GM21381 (cell line): ENCODE results near the gene CACNA1F.
"Not testable (repeated sequence)": the region's sequence is repeated elsewhere in the genome, so short reads cannot be mapped to it uniquely, and the experiment has no call there.

ENCODE experiments used
- ATAC-seq: cut with Tn5 transposase; IDR thresholded peaks from one replicate; pipeline ENCODE4 v1.9.1; 2021; ENCODE audit warnings: mild to moderate bottlenecking, moderate library complexity; ENCODE audit not compliant: unreplicated experiment

Gene CACNA1F

DNA sequence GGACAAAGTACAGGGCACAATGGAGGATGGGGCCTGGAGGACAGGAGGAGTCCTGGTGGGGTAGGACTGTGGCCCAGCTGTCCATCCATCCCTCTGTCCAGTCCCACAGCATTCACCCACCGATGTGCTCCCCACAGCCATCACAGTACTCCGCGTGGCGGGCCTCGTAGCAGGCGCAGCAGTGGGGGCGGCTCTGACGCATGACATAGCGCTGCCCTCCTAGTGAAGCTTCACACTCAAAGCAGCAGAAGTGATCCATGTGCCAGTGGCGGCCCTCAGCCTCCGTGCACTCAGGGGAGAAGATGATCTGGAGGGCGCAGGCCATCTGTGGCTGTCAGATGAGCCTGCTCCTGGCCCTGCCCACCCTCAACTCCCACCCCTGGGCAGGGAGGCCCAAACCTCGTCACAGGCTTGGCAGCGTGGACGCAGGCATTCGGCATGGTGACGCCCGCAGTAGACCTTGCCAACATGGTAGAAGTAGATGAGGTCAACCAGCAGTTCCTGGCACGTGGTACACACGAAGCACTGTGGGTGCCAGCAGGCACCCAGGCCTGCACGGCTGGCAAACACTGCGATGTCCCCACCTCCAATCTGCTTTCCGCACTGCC is 55.2 kb downstream of the CACNA1F start:
- ATAC-seq = no peak

- ATAC-seq = no peak
These were observed 55.8 kb downstream of the CACNA1F start for GRCh38 chrX:49177338-49177833.

- ATAC-seq = no peak
These were observed 56.5 kb downstream of the CACNA1F start for GRCh38 chrX:49176421-49177326.

GRCh38 chrX:49175435-49176274 is 57.5 kb downstream of the CACNA1F start:
- no peak for ATAC-seq

DNA sequence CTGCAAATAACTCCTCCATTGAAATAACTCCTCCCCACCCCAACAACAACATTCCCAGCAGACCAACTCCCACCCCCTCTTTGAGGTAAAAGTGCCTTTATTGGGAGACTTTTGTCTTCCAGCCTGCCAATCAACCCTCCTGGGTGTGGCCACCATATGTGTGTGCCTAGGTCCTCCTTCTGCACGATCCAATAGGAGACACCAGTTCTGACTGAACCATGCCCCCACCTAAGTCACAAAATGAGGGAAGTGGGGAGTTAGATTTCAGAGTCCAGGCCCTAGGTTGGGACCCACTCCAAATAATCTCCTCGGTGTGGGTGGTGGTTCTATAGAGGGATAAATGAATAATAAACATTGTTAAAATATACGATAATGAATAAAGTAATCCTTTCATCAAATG is 58.4 kb downstream of the CACNA1F start:
- no peak for ATAC-seq

- ATAC-seq = not testable (repeated sequence)
These were observed 59.6 kb downstream of the CACNA1F start for GRCh38 chrX:49173544-49173943.

- peak; percentile 79 for ATAC-seq
These were observed 60.8 kb downstream of the CACNA1F start for GRCh38 chrX:49172280-49172780.

DNA sequence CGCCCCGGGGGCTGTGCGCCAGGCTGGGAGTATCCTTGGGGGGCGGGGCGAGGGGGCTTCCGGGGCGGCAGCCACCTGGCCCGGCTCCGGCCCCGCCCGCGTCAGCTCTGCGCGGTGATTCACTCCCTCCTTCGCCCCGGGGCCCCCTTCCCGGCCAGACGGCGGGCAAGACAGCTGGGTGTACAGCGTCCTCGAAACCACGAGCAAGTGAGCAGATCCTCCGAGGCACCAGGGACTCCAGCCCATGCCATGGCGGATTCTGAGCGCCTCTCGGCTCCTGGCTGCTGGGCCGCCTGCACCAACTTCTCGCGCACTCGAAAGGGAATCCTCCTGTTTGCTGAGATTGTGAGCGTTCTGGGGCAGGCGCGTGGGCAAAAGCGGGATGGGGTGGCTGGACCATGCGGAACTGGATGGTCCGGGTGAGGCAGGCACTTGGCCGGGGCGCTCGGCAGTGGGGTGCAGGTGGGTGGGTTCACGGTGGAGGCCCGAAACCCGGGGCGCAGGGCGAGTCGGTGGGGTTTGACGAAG is 61.3 kb downstream of the CACNA1F start, which contains the start of gene PLP2:
Gene PLP2, plus strand, starts transcription at position 147 of the 528 bp plus-strand sequence. Its CDS starts 103 bp downstream, at position 250.
- peak; percentile 31 for ATAC-seq

GRCh38 chrX:49167740-49168108 is 65.4 kb downstream of the CACNA1F start:
- ATAC-seq = no peak

GRCh38 chrX:49166914-49167739 is 66.0 kb downstream of the CACNA1F start:
- peak; percentile 24 for ATAC-seq

DNA sequence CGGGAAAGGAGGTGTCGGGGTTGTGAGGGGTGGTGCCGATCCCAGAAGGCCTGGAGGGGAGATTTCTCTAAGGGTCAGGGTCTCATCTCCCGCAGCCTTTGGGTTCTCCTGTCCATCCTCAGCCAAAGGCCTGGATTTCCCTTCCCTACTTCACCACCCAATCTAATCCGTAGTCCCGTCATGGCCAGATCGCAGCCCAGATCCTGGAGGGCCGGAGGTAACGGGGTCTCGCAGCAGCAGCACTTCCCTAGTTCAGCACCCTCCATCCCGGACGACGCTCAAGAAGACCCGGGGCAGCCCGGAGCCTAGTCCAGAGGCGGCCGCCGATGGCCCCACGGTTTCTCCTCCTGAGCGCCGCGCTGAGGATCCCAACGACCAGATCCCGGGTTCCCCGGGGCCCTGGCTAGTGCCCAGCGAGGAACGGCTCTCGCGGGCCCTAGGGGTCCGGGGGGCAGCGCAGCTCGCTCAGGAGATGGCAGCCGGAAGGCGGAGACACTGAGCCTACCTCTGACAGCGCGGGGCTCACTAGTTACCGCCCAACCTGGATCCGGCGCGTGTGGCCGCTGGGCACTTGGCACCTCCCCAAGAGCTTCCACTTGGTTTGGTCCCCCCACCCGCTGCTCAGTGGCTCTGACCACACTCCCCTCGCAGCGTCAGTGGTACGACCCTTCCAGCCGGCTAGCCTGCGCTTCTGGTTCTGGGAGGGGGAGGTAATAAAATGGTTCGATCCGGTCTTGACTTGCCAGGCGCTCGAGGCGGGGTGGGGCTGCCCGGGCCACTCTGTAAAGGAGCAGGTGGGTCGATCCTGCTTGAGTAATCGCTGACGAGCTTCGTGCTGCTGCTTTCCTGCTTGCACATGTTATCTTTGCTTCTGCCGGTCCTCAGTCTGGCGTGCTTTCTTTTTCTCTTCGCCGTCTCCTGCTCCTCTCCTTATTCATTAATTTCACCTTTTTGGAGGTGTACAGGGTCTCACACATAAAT is 66.9 kb downstream of the CACNA1F start:
- peak; percentile 30 for ATAC-seq

GRCh38 chrX:49164589-49165360 is 68.4 kb downstream of the CACNA1F start:
- ATAC-seq = no peak

- peak; percentile 55 for ATAC-seq
These were observed 69.4 kb downstream of the CACNA1F start for GRCh38 chrX:49163555-49164419.

DNA sequence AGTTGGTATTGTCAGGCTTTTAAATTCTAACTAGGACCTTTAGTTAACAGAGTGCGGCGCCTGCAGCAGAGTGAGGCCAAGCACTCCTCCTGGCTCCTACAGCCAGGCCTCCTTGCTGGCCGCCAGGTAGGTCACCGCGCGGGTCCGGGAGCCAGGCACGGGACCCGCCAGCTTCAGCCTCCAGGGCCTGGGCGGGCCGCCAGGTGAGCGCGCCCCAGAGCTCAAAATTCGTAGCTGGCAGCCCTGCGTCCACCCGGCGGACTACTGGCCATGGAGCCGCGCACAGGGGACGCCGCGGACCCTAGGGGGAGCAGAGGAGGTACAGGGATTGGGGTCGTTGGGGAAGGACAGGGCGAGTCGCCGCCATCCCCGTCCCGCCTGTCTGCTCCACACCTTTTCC is 70.5 kb downstream of the CACNA1F start, which contains the start of gene MAGIX:
Gene MAGIX, plus strand, starts transcription at position 139 of the 400 bp plus-strand sequence. Its CDS starts 132 bp downstream, at position 271.
- ATAC-seq = no peak

- ATAC-seq = no peak
These were observed 71.5 kb downstream of the CACNA1F start for GRCh38 chrX:49161632-49162031.

DNA sequence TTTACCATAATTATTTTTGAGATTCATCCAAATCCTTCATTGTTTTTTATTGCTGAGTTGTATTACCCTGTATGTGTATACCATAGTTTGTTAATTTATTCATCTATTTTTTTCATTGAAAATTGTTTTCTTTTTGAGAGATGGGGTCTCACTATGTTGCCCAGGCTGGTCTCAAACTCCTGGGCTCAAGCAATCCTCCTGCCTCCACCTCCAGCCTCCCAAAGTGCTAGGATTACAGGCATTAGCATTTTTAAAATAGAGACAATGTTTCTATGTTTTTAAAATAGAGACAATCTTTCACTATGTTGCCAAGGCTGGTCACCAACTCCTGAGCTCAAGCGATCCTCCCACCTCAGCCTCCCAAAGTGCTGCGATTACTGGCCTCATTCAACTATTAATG is 72.2 kb downstream of the CACNA1F start:
- no peak for ATAC-seq

DNA sequence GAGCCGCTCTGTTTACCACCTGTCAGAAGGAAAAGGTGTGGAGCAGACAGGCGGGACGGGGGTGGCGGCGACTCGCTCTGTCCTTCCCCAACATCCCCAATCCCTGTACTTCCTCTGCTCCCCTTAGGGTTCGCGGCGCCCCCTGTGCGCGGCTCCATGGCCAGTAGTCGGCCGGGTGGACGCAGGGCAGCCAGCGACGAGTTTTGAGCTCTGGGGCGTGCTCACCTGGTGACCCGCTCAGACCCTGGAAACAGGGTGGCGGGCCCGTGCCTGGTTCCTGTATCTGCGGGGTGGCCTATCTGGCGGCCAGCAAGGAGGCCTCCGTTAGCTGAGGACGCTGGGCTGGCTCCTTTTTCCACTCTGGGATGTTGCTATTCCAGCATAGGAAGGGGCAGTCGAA is 75.9 kb downstream of the CACNA1F start:
- ATAC-seq = no peak
